Left lung (tissue), 10 donors: ENCODE results near the gene TSPAN5. TPM values are rescaled to one million over a fixed set of nuclear protein-coding genes. Genes with fewer than 3 reads are reported as not detected.

Experiments used
- ATAC-seq: fragments of 200-7000 bp; cut with Tn5 transposase; one replicate; pipeline ENCODE4 v1.9.1; 2020; ENCODE audit warnings: moderate library complexity
- DNase-seq, 4 donors: peaks; one replicate each; pipeline ENCODE4 v3.0.0-alpha.2; 2013 to 2020
- H3K27ac ChIP-seq, 2 donors: fragments of 200-600 bp; sonication (generic) in 1 of 2; one replicate each; pipeline versions ENCODE4 v1.5.0 to v1.8.0; 2020 to 2021
- H3K27me3 ChIP-seq, 2 donors: fragments of 200-600 bp; sonication (generic) in 1 of 2; one replicate each; pipeline versions ENCODE4 v1.5.0 to v1.8.0; 2020 to 2021
- H3K36me3 ChIP-seq, 2 donors: fragments of 200-600 bp; sonication (generic) in 1 of 2; one replicate each; pipeline versions ENCODE4 v1.5.0 to v1.8.0; 2020 to 2021
- H3K4me1 ChIP-seq, 2 donors: fragments of 200-600 bp; one replicate each; pipeline ENCODE4 v1.8.0; 2021
- H3K4me3 ChIP-seq, 2 donors: fragments of 200-600 bp; sonication (generic) in 1 of 2; one replicate each; pipeline versions ENCODE4 v1.5.0 to v1.8.0; 2020 to 2021; ENCODE audit warnings: mild to moderate bottlenecking in 1 of 2
- H3K9me3 ChIP-seq, 2 donors: fragments of 200-600 bp; sonication (generic) in 1 of 2; one replicate each; pipeline versions ENCODE4 v1.5.0 to v1.8.0; 2020 to 2021
- intact Hi-C, 2 donors: fragments of 100-400 bp; cut with DNase I; formaldehyde crosslinking; loops; one replicate each; pipeline versions ENCODE4 v1.11.2 to v1.14.2; 2022
- polyA plus RNA-seq, 6 donors: library from polyadenylated mRNA; unstranded; fragments of 120-200 nt; gene quantifications; one replicate each; pipeline ENCODE4 v1.2.1, GENCODE V29; 2013; ENCODE audit not compliant: insufficient read length in 6 of 6
- total RNA-seq, 2 donors: library from RNA; stranded (reverse); fragmentation: NEBNext Ultra II Directional; extraction: Animal tissue kit (Norgen Biotek cat#: 25700); gene quantifications; one replicate each; pipeline ENCODE4 v1.2.1, GENCODE V29; 2021
- TF ChIP-seq, protein P1 (sequence below), 2 donors: fragments of 200-600 bp; sonication (generic) in 1 of 2; IDR thresholded peaks; one replicate each; pipeline versions ENCODE4 v1.5.0 to v1.8.0; 2021; ENCODE audit warnings: antibody characterized with exemption in 2 of 2
- donor health status: DM: no; HTN: yes; CAD: no.
- donor health status: DM: no; HTN: no; CAD: no.

The TSPAN5 gene
- total and polyA plus RNA-seq, 8 donors, result 11.9 to 36.5 (median 31.7) TPM

DNA sequence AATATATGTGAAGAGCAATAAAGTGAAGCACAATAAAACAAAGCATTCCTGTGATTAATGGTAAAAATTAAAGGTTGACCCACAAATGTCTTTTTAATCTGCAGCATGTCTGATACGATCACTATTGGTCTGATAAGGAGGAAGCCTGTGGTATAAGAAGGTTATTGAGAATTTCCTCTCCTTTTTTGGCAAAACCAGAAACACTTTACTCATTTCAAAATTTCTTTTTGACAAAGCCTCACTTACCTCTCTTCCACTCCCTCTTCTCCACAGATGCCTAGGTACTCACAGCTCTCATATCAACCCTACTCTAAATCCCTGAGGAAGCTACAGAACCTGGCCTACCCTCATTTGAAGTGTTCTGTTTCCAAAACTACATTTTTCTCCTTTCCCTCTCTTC, 56.1 kb downstream of the TSPAN5 start:
- Histone ChIP-seq H3K36me3 (no peaks in the 10 kb centered on the region), H3K4me3 (no peak overlapping the region), H3K9me3 (peaks cover 0 to 16% of the 10 kb centered on the region in 2 donors), H3K4me1 (no peaks in the 10 kb centered on the region), H3K27ac (no peak overlapping the region), H3K27me3 (no peaks in the 10 kb centered on the region)
- DNase-seq (no peak), ATAC-seq (no peak)
- TF ChIP-seq, protein P1, sequence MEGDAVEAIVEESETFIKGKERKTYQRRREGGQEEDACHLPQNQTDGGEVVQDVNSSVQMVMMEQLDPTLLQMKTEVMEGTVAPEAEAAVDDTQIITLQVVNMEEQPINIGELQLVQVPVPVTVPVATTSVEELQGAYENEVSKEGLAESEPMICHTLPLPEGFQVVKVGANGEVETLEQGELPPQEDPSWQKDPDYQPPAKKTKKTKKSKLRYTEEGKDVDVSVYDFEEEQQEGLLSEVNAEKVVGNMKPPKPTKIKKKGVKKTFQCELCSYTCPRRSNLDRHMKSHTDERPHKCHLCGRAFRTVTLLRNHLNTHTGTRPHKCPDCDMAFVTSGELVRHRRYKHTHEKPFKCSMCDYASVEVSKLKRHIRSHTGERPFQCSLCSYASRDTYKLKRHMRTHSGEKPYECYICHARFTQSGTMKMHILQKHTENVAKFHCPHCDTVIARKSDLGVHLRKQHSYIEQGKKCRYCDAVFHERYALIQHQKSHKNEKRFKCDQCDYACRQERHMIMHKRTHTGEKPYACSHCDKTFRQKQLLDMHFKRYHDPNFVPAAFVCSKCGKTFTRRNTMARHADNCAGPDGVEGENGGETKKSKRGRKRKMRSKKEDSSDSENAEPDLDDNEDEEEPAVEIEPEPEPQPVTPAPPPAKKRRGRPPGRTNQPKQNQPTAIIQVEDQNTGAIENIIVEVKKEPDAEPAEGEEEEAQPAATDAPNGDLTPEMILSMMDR (IDR thresholded peaks at IDR 0.05), result no peak
- intact Hi-C loops, result no loop called here

DNA sequence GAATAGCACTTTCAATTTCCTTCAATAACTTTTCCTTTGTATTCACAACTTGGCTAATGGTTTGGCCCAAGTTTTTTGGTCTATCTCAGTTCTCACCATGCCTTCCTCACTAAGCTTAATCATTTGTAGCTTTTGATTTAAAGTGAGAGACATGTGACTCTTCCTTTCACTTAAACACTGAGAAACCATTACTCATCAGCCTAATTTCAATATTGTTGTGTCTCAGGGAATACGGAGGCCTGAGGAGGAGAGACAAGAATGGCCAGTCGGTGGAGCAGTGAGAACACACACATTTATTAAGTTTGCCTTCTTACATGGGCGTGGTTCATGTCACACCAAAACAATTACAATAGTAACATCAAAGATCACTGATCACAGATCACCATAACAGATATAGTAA, 56.7 kb downstream of the TSPAN5 start:
- H3K27ac ChIP-seq, result no peak overlapping the region
- ATAC-seq (no peak), DNase-seq (no peak)
- intact Hi-C loops, result no loop called here
- H3K27me3 ChIP-seq, result no peaks in the 10 kb centered on the region
- TF ChIP-seq, protein P1 (IDR thresholded peaks at IDR 0.05), result no peak
- H3K36me3 ChIP-seq, result no peaks in the 10 kb centered on the region
- H3K4me3 ChIP-seq, result no peak overlapping the region
- no peaks in the 10 kb centered on the region for H3K4me1 ChIP-seq
- H3K9me3 ChIP-seq, result peaks cover 0 to 16% of the 10 kb centered on the region in 2 donors

DNA sequence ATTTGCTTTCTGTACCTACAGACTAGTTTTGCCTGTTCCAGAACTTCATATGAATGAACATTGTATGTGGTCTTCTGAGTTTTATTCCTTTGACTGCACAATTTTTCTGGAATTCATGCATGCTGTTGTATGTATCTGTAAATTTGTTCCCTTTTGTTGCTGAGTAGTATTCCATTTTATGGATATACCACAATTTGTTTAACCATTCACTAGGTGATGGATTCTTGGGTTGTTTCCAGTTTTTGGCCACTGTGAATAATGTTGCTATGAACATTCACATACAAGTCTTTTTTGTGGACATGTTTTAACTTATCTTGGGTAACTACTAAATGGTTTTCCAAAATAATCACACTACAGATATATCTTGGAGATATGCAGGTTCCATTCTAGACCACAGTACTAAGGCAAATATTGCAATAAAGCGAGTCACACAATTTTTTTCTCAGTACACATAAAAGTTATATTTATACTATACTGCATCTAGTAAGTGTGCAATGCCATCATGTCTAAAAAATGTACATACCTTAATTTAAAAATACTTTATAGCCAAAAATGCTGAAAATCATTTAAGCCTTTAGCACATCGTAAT, 58.7 kb downstream of the TSPAN5 start:
- H3K27ac ChIP-seq, result no peak overlapping the region
- TF ChIP-seq, protein P1 (IDR thresholded peaks at IDR 0.05), result no peak
- peaks cover 0 to 16% of the 10 kb centered on the region in 2 donors for H3K9me3 ChIP-seq
- H3K27me3 ChIP-seq, result no peaks in the 10 kb centered on the region
- no peak for ATAC-seq
- no peak overlapping the region for H3K4me3 ChIP-seq
- no peaks in the 10 kb centered on the region for H3K4me1 ChIP-seq
- no peak for DNase-seq
- H3K36me3 ChIP-seq, result no peaks in the 10 kb centered on the region
- intact Hi-C loops, result no loop called here

DNA sequence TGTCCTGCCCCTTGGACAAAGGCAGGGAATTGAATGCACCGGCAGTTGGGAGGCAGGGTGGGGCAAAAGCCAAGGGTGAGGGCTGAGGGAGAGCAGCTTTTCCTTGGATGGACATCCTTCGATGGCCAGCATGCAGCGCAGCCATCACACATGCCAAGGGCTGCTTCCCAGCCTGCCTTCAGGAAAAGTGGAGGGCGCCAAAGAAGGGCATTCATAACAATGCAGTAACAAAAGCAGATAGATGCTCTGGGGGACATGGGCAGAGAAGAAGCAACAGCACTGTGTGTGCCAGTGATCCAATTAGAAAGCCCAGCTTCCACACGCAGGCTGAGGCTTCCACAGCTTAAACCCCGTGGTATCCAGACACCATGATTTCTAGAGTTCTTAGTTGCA, 71.5 kb downstream of the TSPAN5 start:
- TF ChIP-seq, protein P1 (IDR thresholded peaks at IDR 0.05), result no peak
- H3K9me3 ChIP-seq, result no peaks in the 10 kb centered on the region
- no peaks in the 10 kb centered on the region for H3K27me3 ChIP-seq
- no peak overlapping the region for H3K4me3 ChIP-seq
- ATAC-seq (no peak), DNase-seq (no peak)
- intact Hi-C loops, result no loop called here
- no peak overlapping the region for H3K27ac ChIP-seq
- H3K4me1 ChIP-seq, result no peaks in the 10 kb centered on the region
- H3K36me3 ChIP-seq, result no peaks in the 10 kb centered on the region

DNA sequence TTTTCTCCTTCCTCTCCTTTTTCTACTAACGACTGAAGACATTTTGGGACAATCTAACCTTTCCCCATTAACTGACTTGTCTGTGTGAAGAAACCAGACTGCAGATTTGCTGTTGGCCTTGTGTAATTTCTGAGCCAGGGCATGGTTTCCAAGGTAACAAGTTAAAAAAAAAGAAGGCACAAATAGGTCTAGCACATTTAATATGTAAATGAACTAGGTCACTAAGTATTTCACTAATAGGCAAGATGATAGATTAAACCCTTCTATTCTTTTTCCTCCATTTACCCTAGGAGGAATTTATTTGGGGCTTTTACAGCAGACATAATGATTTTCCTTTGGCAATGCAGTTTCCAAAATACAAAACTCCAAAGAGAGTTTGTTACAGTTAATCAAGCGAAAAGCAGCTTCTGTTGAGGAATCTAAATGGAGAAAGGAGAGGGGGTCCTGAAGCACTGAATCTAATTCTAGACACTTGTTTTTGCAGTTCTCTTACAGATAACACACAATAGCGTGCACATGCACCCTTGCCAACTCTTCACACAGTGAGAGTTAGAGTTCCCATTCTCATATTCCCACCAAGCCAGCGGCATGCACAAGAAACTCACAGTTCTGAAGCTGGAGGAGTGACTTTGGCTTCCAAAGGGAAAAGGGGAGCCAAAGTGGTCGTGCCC, 72.0 kb downstream of the TSPAN5 start:
- Histone ChIP-seq H3K27me3 (no peaks in the 10 kb centered on the region), H3K27ac (no peak overlapping the region), H3K9me3 (no peaks in the 10 kb centered on the region), H3K4me1 (no peaks in the 10 kb centered on the region), H3K36me3 (no peaks in the 10 kb centered on the region), H3K4me3 (no peak overlapping the region)
- intact Hi-C loops, result no loop called here
- ATAC-seq, result no peak
- TF ChIP-seq, protein P1 (IDR thresholded peaks at IDR 0.05), result no peak
- peak in 1 of 4 donors; percentile 21 for DNase-seq
